Choroid plexus epithelial cell (primary cell): ENCODE results near the gene VWA5B2.
A peak's percentile ranks its signal among the peaks of the same experiment; 100 is the strongest.

Source experiments
- DNase-seq: peaks from one replicate; pipeline ENCODE4 v3.0.0-alpha.2; 2010; ENCODE audit warnings: low read depth
- H3K4me3 ChIP-seq: 2 replicates; pipeline ENCODE4 v1.5.1; 2011; ENCODE audit warnings: low read depth, mild to moderate bottlenecking, control low read depth, low read length, moderate library complexity
- CTCF ChIP-seq: conservative IDR thresholded peaks from 2 replicates; pipeline ENCODE4 v1.5.1; 2011; ENCODE audit warnings: low read depth, mild to moderate bottlenecking, control low read depth, inconsistent platforms, low read length, moderate library complexity

VWA5B2 gene

GRCh38 chr3:184255291-184256039 lies 26.1 kb downstream of the VWA5B2 start:
- no peak for TF ChIP-seq CTCF
- no peak for DNase-seq
- H3K4me3 ChIP-seq = no peak overlapping the region

- H3K4me3 ChIP-seq = no peak overlapping the region
- TF ChIP-seq CTCF = no peak
- no peak for DNase-seq
Observed at GRCh38 chr3:184257083-184257915, 27.9 kb downstream of the VWA5B2 start.

GRCh38 chr3:184258926-184259325 lies 29.5 kb downstream of the VWA5B2 start:
- no peak overlapping the region for H3K4me3 ChIP-seq
- TF ChIP-seq CTCF = no peak
- DNase-seq = no peak

- H3K4me3 ChIP-seq = no peak overlapping the region
- no peak for TF ChIP-seq CTCF
- no peak for DNase-seq
Observed at GRCh38 chr3:184259396-184259877, 30.1 kb downstream of the VWA5B2 start.

- TF ChIP-seq CTCF = no peak
- DNase-seq = peak; percentile 38
- peak overlapping the region; percentile 59 for H3K4me3 ChIP-seq
Observed at GRCh38 chr3:184259878-184260723, 30.7 kb downstream of the VWA5B2 start.

- H3K4me3 ChIP-seq = peak overlapping the region; percentile 59
- TF ChIP-seq CTCF = no peak
- no peak for DNase-seq
Observed at GRCh38 chr3:184260724-184261269, 31.4 kb downstream of the VWA5B2 start.
